Middle frontal gyrus (tissue), 1 donor: ENCODE data around the gene BCL6.
A peak's percentile ranks its signal among the peaks of the same experiment; 100 is the strongest.

ENCODE experiments used
- DNase-seq: peaks from one replicate; pipeline ENCODE4 v3.0.0-alpha.2; 2015; ENCODE audit warnings: low spot score; ENCODE audit errors: extremely low spot score

BCL6 gene

DNA sequence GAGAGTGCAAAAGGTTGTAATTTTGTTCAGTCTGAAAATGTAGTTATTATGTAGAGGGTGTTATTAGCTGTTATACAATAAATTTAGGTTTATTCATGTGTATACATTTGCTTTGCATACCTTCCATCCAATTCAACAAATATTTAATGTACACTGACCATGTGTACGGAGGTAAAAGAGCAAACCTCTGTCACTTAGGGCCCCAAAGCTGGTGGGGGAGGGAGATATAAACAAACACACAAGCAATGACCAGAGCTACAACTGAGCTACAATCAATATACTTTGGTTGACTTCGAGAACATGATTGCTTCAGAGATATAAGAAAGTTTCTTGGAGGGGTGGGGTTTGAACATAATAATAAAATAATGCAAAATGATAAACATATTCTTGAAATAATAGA lies 17.5 kb upstream of the BCL6 start:
- no peak for DNase-seq

DNA sequence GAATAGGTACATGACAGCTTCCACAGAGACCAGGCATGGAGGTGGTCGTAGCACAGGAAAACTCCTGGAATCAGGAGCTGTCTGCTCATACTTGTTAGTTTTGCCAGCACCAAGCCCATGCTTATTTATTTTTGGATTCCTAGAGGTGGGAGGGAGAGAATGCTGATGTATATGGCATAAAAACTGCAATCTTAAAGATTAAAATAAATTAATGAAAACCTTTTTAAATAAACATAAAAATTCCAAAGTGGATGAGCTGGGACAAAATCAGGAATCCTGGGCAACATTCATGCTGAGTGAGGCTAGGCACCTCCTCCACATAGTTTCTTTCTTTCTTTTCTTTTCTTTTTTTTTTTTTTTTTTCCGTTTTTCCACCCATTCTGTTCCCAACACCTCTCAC lies 14.3 kb upstream of the BCL6 start:
- no peak for DNase-seq

DNA sequence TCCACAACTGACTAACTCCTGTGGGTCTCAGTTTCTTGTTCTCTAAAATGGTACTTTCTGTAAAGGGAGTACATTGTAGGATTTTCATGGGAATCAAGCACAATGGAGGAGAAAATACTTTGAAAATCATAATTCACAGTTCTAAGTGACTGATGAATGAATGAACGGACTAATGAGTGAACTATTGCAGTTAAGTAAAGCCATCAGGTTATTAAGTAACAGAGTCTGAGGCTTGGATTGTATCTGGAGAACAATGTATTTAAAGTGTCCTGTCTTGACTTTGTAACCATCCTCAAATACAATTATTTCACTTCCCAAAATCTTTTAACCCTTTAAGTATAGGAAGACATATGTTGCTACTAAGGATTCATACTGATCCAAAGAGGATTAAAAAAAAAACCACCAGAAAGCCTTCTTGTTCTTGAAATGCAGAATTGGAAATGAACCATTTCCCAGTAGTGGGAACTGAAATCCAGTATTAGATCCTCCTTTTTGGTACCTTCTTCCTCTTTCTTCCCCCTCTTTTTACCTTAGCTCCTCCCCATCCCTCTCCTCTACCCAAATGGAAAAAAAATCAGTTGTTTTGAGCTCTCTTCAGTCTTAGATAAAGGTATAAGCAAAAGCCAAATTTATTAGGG lies 13.2 kb upstream of the BCL6 start:
- DNase-seq: no peak

GRCh38 chr3:187753516-187753915 lies 8.2 kb upstream of the BCL6 start:
- DNase-seq: no peak

DNA sequence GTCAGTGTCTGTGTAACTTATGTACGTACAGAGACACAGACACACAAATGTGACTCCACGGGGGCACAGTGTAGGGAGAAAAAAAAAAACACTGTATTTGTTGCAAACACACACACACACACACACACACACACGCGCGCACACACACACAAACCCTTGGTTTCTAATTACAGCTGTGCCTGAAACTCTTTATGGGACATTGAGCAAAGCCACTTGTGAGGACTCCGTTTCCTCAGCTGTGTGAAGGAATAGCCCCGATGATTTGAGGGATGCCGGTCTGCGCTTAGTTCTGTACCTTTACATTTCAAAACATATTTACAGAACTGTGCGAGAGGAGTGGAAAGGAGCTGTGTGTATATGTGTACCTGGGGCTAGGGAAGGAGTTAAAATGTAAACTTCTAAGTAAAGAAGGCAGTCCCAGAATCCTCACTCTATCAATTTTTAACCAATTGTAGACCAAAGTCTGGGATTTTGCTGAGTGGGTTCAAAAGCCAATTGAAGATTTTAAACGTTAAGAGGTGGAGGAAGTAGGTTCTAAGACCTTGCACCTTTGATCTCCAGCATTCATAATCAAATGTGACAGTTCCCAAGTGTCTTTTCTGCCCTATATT lies 5.3 kb upstream of the BCL6 start:
- DNase-seq: no peak

DNA sequence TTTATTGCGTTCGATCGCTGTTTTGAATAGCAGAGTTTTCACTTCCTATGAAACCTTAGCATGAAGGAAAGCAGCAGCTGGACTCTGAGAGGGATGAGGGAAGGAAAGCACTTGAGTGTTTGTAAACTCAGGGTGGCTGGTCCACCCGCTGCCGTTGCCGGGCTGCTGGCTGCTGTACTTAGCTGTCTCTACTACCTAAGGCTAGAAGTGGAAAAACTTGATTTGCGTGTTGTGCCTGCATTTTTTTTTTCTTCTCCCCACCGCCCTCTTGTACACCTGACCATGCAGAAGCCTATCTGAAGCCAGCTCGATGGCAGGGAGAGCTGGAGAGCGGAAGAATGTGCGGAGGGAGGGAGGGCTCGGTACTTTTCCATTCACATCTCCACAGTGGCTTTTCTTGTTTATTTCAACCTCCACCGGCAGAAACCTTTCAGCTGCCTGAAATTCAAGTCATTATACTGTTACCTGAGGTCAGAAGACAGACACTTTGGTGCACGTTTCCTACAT lies 4.8 kb upstream of the BCL6 start:
- DNase-seq: no peak

- peak; percentile 84 for DNase-seq
Measured at GRCh38 chr3:187748050-187748481, 2.8 kb upstream of the BCL6 start.

DNA sequence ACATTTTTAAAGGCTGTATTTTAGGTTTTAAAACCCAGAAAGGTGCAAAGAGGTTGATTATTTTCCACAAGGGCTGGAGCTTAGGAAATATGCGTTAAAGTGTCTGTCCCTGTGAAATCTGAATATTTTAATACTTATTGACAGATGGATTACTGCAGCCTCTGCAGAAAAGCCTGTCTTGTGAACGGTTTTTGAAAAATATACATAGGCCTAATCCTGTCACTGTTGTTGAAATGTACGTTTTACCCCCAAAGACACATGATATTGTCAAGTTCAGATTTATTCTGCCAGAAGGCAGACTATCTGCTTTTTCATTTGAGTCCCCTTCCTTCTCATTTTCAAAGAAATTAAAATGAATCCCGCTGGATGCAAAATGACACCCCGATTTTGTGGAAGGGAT lies 2.2 kb upstream of the BCL6 start:
- no peak for DNase-seq

DNA sequence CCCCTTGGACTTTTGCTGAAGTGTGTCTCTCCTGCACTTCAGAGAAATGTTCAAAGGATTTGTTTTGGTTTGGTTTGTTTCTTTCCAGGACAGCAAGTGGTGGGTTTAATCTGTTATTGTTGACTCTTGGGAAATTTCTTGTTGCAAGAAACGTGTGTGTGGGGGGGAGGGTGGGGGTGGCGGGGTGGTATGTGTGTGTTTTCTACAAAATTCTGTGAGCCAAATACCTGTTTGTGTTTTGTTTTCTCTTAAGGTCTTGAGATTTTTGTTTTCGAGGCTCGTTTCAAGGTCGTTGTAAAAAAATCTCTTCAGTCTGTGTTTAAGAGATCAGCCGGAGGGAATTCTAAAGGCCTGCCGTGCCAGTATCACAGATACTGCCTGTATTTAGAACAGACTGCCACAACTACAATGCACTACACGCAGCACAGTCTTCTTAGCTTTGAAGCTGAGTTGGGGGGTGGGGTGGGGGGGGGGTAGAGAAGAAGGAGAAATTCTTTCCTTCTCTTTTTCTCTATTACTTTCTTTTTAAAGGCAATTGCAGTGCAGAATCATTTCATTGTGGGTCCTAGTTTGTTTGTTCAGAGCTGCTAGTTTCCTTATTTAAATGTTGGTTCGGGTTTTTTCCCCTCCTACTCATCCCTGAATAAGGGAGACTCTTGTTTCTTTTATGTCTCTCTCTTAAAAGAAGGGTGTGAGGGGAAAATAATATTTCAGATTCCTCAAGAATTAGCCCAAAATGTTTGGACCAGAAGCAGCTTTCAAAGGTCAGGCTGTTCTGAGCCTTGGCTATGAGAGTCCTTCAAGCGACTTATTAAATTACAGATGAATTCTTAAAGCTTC lies 1.4 kb upstream of the BCL6 start:
- peak; percentile 4 for DNase-seq

- DNase-seq: no peak
Measured at GRCh38 chr3:187746059-187746441, 782 bp upstream of the BCL6 start.

GRCh38 chr3:187744169-187745151 lies 808 bp downstream of the BCL6 start:
- peak; percentile 19 for DNase-seq

DNA sequence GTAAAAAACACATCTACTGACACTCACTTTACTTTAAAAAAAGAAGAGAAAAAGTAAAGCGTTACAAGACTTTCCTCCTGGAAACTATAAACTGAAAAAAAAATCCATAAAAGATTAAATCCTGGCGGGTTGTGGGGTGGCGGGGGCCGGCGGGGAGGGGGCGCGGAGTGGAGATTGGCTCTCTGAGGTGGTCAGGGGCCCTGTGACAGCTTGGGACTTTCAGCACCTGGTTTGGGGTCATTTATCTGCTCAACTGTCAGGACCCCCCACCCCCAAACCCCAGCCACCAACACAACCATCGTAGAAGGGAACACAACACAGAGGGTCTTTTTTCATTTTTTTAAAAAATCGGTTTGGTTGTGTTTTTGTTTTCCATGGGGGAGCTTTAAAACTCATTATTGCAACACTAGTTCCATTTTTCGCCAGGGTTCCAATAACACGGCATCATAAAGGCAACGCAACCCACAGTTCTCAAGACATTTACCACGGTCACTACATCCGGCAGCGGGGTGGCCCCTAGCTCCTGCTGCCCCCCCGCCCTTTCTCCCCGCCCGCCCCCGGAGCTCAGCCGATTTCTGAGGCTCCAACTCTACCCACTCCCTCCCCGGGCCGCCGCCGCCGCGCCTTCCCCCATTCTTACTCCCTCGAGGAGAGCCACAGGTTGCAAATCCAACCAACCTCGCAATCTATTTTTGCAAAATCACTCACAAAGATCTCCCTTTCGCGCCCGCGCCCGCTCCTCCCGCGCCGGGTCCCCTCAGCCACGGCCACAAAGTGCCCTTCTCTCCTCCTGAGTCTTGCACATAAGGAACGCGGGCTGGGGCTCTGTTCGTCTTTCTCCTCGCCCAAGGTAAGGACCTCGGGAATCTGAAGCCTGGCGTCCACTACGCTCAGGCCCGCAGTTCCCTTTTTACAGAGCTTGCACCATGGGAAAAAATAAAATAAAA lies 1.8 kb downstream of the BCL6 start:
- DNase-seq: no peak

- no peak for DNase-seq
Measured at GRCh38 chr3:187742351-187743171, 2.7 kb downstream of the BCL6 start.

DNA sequence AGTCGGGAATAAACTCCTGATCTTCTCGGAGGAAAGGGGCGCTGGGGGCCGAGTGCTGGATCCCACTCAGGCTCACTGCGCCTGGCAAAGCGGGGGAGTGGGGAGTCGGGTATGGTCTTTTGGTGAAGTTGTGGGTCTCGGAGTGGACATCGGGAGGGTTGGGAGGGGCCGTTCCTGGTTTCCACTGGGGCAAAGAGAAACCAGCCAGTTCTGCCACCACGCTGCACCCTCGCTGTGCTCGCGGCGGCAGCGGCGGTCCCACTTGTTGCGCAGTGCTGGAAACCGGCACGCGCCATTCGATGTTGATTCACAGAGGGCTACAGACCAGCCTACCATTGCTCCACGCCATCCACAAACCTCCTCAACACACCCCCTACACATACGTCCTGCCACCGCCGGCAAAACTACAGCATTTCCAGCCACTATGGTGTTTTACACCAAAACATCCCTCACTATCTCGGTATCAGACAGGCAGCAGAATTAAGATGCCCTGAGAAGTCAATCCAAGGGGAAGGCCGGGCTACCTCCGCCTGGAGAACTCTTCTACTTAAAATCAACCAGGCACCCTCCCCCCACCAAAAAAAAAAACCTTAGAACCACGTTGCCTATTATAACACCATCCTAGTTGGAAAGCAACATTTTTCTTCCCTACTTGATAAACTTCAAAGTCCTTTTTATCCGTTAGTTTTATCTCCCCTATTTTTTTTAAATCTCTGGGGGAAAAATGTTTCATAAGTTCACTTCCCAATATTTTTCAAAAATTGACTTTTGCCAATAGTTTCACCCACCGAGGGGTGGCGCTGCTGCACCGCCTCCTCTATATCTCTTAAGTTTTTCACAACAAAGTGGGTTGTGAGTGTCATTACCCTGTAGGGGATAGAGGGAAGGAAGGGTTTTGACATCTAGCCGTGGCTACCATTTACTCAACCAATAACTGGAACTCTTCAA lies 3.6 kb downstream of the BCL6 start:
- peak; percentile 44 for DNase-seq

DNA sequence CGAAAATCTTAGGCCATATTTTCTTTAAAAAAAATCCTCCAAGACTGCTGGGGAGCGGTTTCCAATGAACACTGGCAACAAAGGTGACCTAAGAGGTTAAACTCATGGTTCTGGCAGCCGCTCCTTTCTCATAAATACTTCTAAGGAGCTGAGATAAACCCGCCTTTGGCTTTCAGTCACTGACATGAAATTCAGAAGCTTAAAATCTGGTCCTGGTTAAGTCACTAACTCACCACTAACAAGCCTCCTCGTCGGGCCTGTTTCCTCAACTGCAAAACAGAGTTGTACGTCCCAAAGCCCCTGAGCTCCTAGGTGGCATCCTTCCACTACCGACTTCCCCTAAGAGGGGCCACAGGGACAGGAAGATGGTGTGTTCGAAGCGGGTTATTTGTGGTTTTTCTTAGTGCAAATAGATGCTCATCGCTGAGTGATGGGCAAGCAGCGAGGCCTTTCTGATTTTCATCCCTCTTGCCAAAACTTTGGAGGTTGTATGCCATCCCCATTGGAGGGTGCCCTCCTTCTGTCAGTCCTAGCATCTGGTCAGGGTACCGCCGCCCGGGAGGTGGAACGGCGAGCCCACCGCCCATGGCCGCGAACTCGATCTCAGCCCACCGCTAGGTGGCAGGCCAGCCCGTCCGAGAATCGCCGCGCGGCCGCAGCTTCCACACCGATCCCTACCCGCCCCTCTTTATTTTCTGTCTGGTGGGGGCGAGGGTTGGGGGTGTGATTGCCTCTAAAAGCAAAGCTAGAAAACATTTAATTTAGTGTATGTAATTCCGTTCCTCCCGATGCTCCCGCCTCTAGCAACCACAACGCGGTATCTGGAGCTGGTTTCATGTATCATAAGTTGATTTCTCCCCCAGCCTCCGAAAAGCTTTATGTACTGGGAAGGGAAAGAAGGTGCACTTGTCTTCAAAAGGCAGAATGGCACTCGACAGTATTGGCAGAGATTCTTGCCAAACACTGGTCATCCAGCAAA lies 4.6 kb downstream of the BCL6 start:
- peak; percentile 42 for DNase-seq

- DNase-seq: peak; percentile 41
Measured at GRCh38 chr3:187739561-187740332, 5.5 kb downstream of the BCL6 start.
